AG04450 (cell line): ENCODE data around the gene METTL15. TPM values are rescaled to one million over a fixed set of nuclear protein-coding genes. Genes with fewer than 3 reads are reported as not detected.

ENCODE experiments used
- CTCF ChIA-PET: fragments of 300-600, 350-600 bp; formaldehyde crosslinking; extraction: SDS; loops from one replicate; lab custom pipeline; 2022; ENCODE audit warnings: antibody characterized with exemption, inconsistent platforms; lab: Charles Lee
- POLR2A ChIA-PET: fragments of 350-600 bp; formaldehyde crosslinking; extraction: SDS; loops from one replicate; lab custom pipeline; 2021; ENCODE audit warnings: antibody characterized with exemption, inconsistent platforms; lab: Yijun Ruan, JAX
- DNase-seq: peaks from one replicate; pipeline ENCODE4 v3.0.0-alpha.2; 2011; ENCODE audit warnings: low read depth, low spot score
- H3K27ac ChIP-seq: one replicate; pipeline ENCODE4 v1.5.1; 2012; ENCODE audit warnings: low read depth, low read length, control low read depth
- H3K27me3 ChIP-seq: one replicate; pipeline ENCODE4 v1.6.0; 2012; ENCODE audit warnings: low read length; ENCODE audit not compliant: control insufficient read depth, insufficient read depth
- H3K4me3 ChIP-seq: 2 replicates; pipeline ENCODE4 v1.5.1; 2011; ENCODE audit warnings: mild to moderate bottlenecking, low read depth, low read length, control low read depth
- H3K9me3 ChIP-seq: 2 replicates; pipeline ENCODE4 v1.5.1; 2012; ENCODE audit warnings: low read length; ENCODE audit not compliant: control insufficient read depth, insufficient read depth
- polyA plus RNA-seq: library from polyadenylated mRNA; depleted of rRNA; stranded (reverse); fragments of >200 nt; gene quantifications from 2 replicates; pipeline ENCODE4 v1.2.3, GENCODE V29; 2011
- TF ChIP-seq, protein P1 (sequence below): IDR thresholded peaks from 2 replicates; pipeline ENCODE4 v1.5.1; 2011; ENCODE audit warnings: low read depth, low read length, control low read depth, inconsistent platforms

METTL15 gene
- polyA plus RNA-seq, 1 experiment, result 15.2 TPM

DNA sequence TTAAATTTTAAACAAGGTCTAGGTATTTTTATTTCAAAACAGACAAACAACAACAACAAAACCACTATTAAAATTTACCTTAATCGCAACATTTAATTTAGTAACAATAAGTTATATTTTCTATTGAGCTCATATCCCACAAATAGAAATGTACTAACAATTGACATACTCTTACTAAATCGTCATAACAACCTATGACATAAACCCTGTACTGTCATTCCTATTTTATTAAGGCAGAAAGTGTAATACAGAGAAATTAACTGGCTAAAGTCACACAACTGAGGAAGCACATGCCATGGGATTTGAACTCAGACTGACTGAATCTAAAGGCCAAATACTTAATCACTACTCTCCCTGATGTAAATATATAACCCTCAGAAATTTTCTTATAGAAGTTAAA is 3.2 kb upstream of the METTL15 start:
- ChIA-PET CTCF (interaction anchor here (1.5 to 1.6 kb wide), 2 partner anchors 385 to 406 kb away, joined by 3 to 11 read pairs; no protein-coding TSS in a partner anchor), POLR2A (no interaction called here)
- Histone ChIP-seq H3K27me3 (no peaks in the 10 kb centered on the region), H3K4me3 (no peak overlapping the region), H3K9me3 (no peaks in the 10 kb centered on the region), H3K27ac (no peak overlapping the region)
- DNase-seq, result no peak
- TF ChIP-seq, protein P1, sequence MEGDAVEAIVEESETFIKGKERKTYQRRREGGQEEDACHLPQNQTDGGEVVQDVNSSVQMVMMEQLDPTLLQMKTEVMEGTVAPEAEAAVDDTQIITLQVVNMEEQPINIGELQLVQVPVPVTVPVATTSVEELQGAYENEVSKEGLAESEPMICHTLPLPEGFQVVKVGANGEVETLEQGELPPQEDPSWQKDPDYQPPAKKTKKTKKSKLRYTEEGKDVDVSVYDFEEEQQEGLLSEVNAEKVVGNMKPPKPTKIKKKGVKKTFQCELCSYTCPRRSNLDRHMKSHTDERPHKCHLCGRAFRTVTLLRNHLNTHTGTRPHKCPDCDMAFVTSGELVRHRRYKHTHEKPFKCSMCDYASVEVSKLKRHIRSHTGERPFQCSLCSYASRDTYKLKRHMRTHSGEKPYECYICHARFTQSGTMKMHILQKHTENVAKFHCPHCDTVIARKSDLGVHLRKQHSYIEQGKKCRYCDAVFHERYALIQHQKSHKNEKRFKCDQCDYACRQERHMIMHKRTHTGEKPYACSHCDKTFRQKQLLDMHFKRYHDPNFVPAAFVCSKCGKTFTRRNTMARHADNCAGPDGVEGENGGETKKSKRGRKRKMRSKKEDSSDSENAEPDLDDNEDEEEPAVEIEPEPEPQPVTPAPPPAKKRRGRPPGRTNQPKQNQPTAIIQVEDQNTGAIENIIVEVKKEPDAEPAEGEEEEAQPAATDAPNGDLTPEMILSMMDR, result no peak

GRCh38 chr11:28105869-28106268 is 2.3 kb upstream of the METTL15 start:
- TF ChIP-seq, protein P1, result no peak
- ChIA-PET POLR2A (interaction anchor here (0.7 to 4.8 kb wide), 2 partner anchors 406 to 1228 kb away, joined by 5 to 28 read pairs; partner anchors contain the start of gene BDNF), CTCF (interaction anchor here (0.7 to 2.1 kb wide), 5 partner anchors 358 to 1011 kb away, joined by 3 to 11 read pairs (median 5); no protein-coding TSS in a partner anchor)
- Histone ChIP-seq H3K27me3 (no peaks in the 10 kb centered on the region), H3K4me3 (no peak overlapping the region; the same call in 1 of the 2 replicates), H3K27ac (no peak overlapping the region), H3K9me3 (no peaks in the 10 kb centered on the region)
- DNase-seq, result no peak

GRCh38 chr11:28106353-28107043 is 1.7 kb upstream of the METTL15 start:
- Histone ChIP-seq H3K27ac (no peak overlapping the region), H3K27me3 (no peaks in the 10 kb centered on the region), H3K9me3 (no peaks in the 10 kb centered on the region), H3K4me3 (peak overlapping the region; percentile 74)
- TF ChIP-seq, protein P1, result no peak
- DNase-seq, result no peak
- CTCF ChIA-PET, result interaction anchor here (0.6 to 2.1 kb wide), 6 partner anchors 357 to 1011 kb away, joined by 3 to 11 read pairs (median 5); no protein-coding TSS in a partner anchor
- POLR2A ChIA-PET, result interaction anchor here (0.6 to 4.8 kb wide), 5 partner anchors 17 to 1227 kb away, joined by 3 to 28 read pairs (median 5); partner anchors contain the start of gene BDNF

GRCh38 chr11:28107191-28107749 is 918 bp upstream of the METTL15 start:
- Histone ChIP-seq H3K27ac (peak overlapping the region; percentile 83), H3K9me3 (no peaks in the 10 kb centered on the region), H3K4me3 (peak overlapping the region; percentile 74), H3K27me3 (no peaks in the 10 kb centered on the region)
- no peak for DNase-seq
- POLR2A ChIA-PET, result interaction anchor here (0.6 to 4.8 kb wide), 5 partner anchors 17 to 410 kb away, joined by 3 to 28 read pairs (median 5); partner anchors contain the start of gene BDNF
- CTCF ChIA-PET, result interaction anchor here (0.6 to 2.1 kb wide), 5 partner anchors 18 to 420 kb away, joined by 3 to 5 read pairs (median 4); no protein-coding TSS in a partner anchor
- TF ChIP-seq, protein P1, result no peak
